GM19193 (cell line): ENCODE measurements around the gene FAM120AOS.

Source experiments
- POLR2A ChIP-seq: IDR thresholded peaks from 4 replicates; pipeline ENCODE4 v1.6.1; 2011; ENCODE audit not compliant: insufficient read depth, insufficient read length; ENCODE audit errors: extremely low read depth

The FAM120AOS gene

GRCh38 chr9:93459432-93459847 lies 6.1 kb upstream of the FAM120AOS start:
- no peak for TF ChIP-seq POLR2A

- no peak for TF ChIP-seq POLR2A
Observed at GRCh38 chr9:93458712-93459111, 5.3 kb upstream of the FAM120AOS start.

GRCh38 chr9:93457006-93457405 lies 3.6 kb upstream of the FAM120AOS start:
- TF ChIP-seq POLR2A, result no peak

GRCh38 chr9:93456504-93456903 lies 3.1 kb upstream of the FAM120AOS start:
- TF ChIP-seq POLR2A, result no peak

GRCh38 chr9:93456022-93456421 lies 2.6 kb upstream of the FAM120AOS start:
- no peak for TF ChIP-seq POLR2A

- TF ChIP-seq POLR2A, result no peak
Observed at GRCh38 chr9:93452710-93453046, 703 bp downstream of the FAM120AOS start.

GRCh38 chr9:93451849-93452709 lies 1.3 kb downstream of the FAM120AOS start:
- TF ChIP-seq POLR2A, result no peak

GRCh38 chr9:93450945-93451815 lies 2.2 kb downstream of the FAM120AOS start, which contains the start of gene FAM120A:
Gene FAM120A (plus strand): TSS chr9:93451685. CDS start chr9:93451916, 231 bp downstream.
- peak; percentile 78 for TF ChIP-seq POLR2A

GRCh38 chr9:93447655-93448054 lies 5.7 kb downstream of the FAM120AOS start:
- TF ChIP-seq POLR2A, result no peak

GRCh38 chr9:93446073-93446472 lies 7.3 kb downstream of the FAM120AOS start:
- no peak for TF ChIP-seq POLR2A

GRCh38 chr9:93440896-93441580 lies 12.3 kb downstream of the FAM120AOS start:
- TF ChIP-seq POLR2A, result no peak

GRCh38 chr9:93437996-93438395 lies 15.4 kb downstream of the FAM120AOS start:
- TF ChIP-seq POLR2A, result no peak

- TF ChIP-seq POLR2A, result no peak
Observed at GRCh38 chr9:93436655-93437407, 16.6 kb downstream of the FAM120AOS start.

- TF ChIP-seq POLR2A, result no peak
Observed at GRCh38 chr9:93436218-93436617, 17.2 kb downstream of the FAM120AOS start.

- TF ChIP-seq POLR2A, result no peak
Observed at GRCh38 chr9:93435386-93435785, 18.0 kb downstream of the FAM120AOS start.

GRCh38 chr9:93434056-93434455 lies 19.3 kb downstream of the FAM120AOS start:
- TF ChIP-seq POLR2A, result no peak
